HT1080 (cell line): ENCODE results near the gene OBSL1. TPM values are rescaled to one million over a fixed set of nuclear protein-coding genes. Genes with fewer than 3 reads are reported as not detected.

ENCODE experiments used
- DNase-seq: peaks from one replicate; pipeline ENCODE4 v3.0.0-alpha.2; 2015; ENCODE audit warnings: low read depth
- total RNA-seq: library from RNA; depleted of rRNA; stranded (reverse); fragments of >200 nt; shearing (Covaris generic); gene quantifications from 2 replicates; pipeline ENCODE4 v1.2.3, GENCODE V29; 2014

OBSL1 gene
- total RNA-seq, 1 experiment from 2014 or later = 71.0 TPM

- DNase-seq = peak; percentile 77
These were observed 18.8 kb downstream of the OBSL1 start for GRCh38 chr2:219552382-219553167.

- DNase-seq = peak; percentile 51
These were observed 19.6 kb downstream of the OBSL1 start for GRCh38 chr2:219551441-219552381.

GRCh38 chr2:219549619-219550018 lies 21.7 kb downstream of the OBSL1 start:
- DNase-seq = no peak

GRCh38 chr2:219548990-219549389 lies 22.3 kb downstream of the OBSL1 start:
- no peak for DNase-seq

- no peak for DNase-seq
These were observed 23.7 kb downstream of the OBSL1 start for GRCh38 chr2:219547621-219548020.

GRCh38 chr2:219545943-219546352 lies 25.4 kb downstream of the OBSL1 start:
- DNase-seq = no peak

GRCh38 chr2:219545295-219545942 lies 25.9 kb downstream of the OBSL1 start:
- DNase-seq = no peak

GRCh38 chr2:219544567-219544966 lies 26.8 kb downstream of the OBSL1 start:
- DNase-seq = no peak

- DNase-seq = peak; percentile 99
These were observed 27.6 kb downstream of the OBSL1 start, which contains the start of the genes CHPF and TMEM198 for GRCh38 chr2:219543596-219544358. Gene CHPF (minus strand): TSS chr2:219543809. CDS start chr2:219543538, 271 bp downstream. Gene TMEM198 (plus strand): TSS chr2:219544028. CDS start chr2:219544728, 700 bp downstream.

- peak; percentile 43 for DNase-seq
These were observed 28.3 kb downstream of the OBSL1 start for GRCh38 chr2:219542931-219543595.

GRCh38 chr2:219541611-219542180 lies 29.6 kb downstream of the OBSL1 start:
- peak; percentile 61 for DNase-seq

- no peak for DNase-seq
These were observed 30.4 kb downstream of the OBSL1 start for GRCh38 chr2:219540784-219541504.

- no peak for DNase-seq
These were observed 31.2 kb downstream of the OBSL1 start for GRCh38 chr2:219539926-219540678.

GRCh38 chr2:219538956-219539788 lies 32.2 kb downstream of the OBSL1 start:
- no peak for DNase-seq

- DNase-seq = no peak
These were observed 32.8 kb downstream of the OBSL1 start for GRCh38 chr2:219538504-219538951.

- DNase-seq = no peak
These were observed 33.5 kb downstream of the OBSL1 start for GRCh38 chr2:219537657-219538488.
